Endothelial cell of umbilical vein (primary cell): Measurements from ENCODE around the gene EDC4. TPM values are rescaled to one million over a fixed set of nuclear protein-coding genes. Genes with fewer than 3 reads are reported as not detected.

Source experiments
- BruUV-seq: library from RNA; stranded (reverse); fragments of 400-500 nt; replicated peaks from 2 replicates; lab custom pipeline; 2021; lab: Mats Ljungman, UMichigan
- CTCF ChIA-PET: fragments of 300-600, 350-600 bp; sonication (Branson Sonifier 250); formaldehyde crosslinking; loops from one replicate; lab custom pipeline; 2021; ENCODE audit warnings: antibody characterized with exemption, inconsistent platforms; lab: Charles Lee
- POLR2A ChIA-PET: fragments of 300-600, 350-600 bp; sonication (Branson Sonifier 250); formaldehyde crosslinking; loops from one replicate; lab custom pipeline; 2021; ENCODE audit warnings: antibody characterized with exemption, inconsistent platforms; lab: Charles Lee
- DNase-seq: peaks from one replicate; pipeline ENCODE4 v3.0.0-alpha.2; 2011; ENCODE audit warnings: low read depth, low spot score
- FAIRE-seq: peaks from 2 replicates; lab custom pipeline; 2011; peaks lifted over from hg19 to GRCh38; lab: Jason Lieb, UNC
- H2AFZ ChIP-seq: 2 replicates; pipeline ENCODE4 v1.6.0; 2012; ENCODE audit warnings: low read depth, low read length, control low read depth, inconsistent platforms
- H3K27ac ChIP-seq: 2 replicates; pipeline ENCODE4 v1.5.1; 2011; ENCODE audit warnings: low read depth, mild to moderate bottlenecking, control low read depth, low read length, moderate library complexity; ENCODE audit not compliant: insufficient read depth
- H3K27me3 ChIP-seq, 2 experiments: 2 replicates each; pipeline versions ENCODE4 v1.6.0 to v1.6.1; 2011; ENCODE audit warnings: low read length in 2 of 2, mixed read lengths in 1 of 2; ENCODE audit not compliant: control insufficient read depth in 2 of 2, insufficient read depth in 2 of 2
- H3K36me3 ChIP-seq, 2 experiments: 2 replicates in 1 of 2; 3 replicates in 1 of 2; pipeline ENCODE4 v1.5.1; 2011; ENCODE audit warnings: low read length in 2 of 2, mild to moderate bottlenecking in 1 of 2, moderate library complexity in 1 of 2; ENCODE audit not compliant: control insufficient read depth in 2 of 2, insufficient read depth in 2 of 2; ENCODE audit errors: extremely low read depth in 1 of 2
- H3K4me1 ChIP-seq: 3 replicates; pipeline ENCODE4 v1.5.1; 2011; ENCODE audit warnings: mild to moderate bottlenecking, low read length; ENCODE audit not compliant: control insufficient read depth, insufficient read depth; ENCODE audit errors: extremely low read depth
- H3K4me2 ChIP-seq: 2 replicates; pipeline ENCODE4 v1.6.1; 2011; ENCODE audit warnings: low read length, control low read depth, mixed read lengths; ENCODE audit not compliant: insufficient read depth
- H3K4me3 ChIP-seq, 3 experiments: fragments of 200-600 bp in 1 of 3; sonication (generic), shearing (Covaris generic) in 1 of 3; replicated peaks in 1 of 3; 2 replicates each; pipeline ENCODE4 v1.5.1; 2011 to 2016; ENCODE audit warnings: control low read depth in 3 of 3, low read length in 3 of 3, mild to moderate bottlenecking in 2 of 3, inconsistent platforms in 1 of 3, low read depth in 1 of 3, moderate library complexity in 1 of 3; ENCODE audit not compliant: insufficient read depth in 1 of 3
- H3K79me2 ChIP-seq: 2 replicates; pipeline ENCODE4 v1.6.0; 2012; ENCODE audit warnings: low read length, inconsistent platforms; ENCODE audit not compliant: control insufficient read depth, insufficient read depth
- H3K9ac ChIP-seq: replicated peaks from 2 replicates; pipeline ENCODE3; 2011; ENCODE audit warnings: low read length, control low read depth; ENCODE audit not compliant: insufficient read depth; ENCODE audit errors: extremely low read depth
- H3K9me1 ChIP-seq: replicated peaks from 3 replicates; pipeline ENCODE4 v1.6.0; 2011; ENCODE audit warnings: mild to moderate bottlenecking, low read length; ENCODE audit not compliant: control insufficient read depth, insufficient read depth; ENCODE audit errors: extremely low read depth
- H3K9me3 ChIP-seq: replicated peaks from 2 replicates; pipeline ENCODE4 v1.5.1; 2012; ENCODE audit warnings: low read length, inconsistent platforms; ENCODE audit not compliant: control insufficient read depth, insufficient read depth
- H4K20me1 ChIP-seq: replicated peaks from 2 replicates; pipeline ENCODE3; 2011; ENCODE audit warnings: mild to moderate bottlenecking, low read length; ENCODE audit not compliant: control insufficient read depth, insufficient read depth; ENCODE audit errors: extremely low read depth
- EZH2 ChIP-seq: IDR thresholded peaks from 2 replicates; pipeline ENCODE4 v1.6.1; 2012; ENCODE audit warnings: borderline replicate concordance, low read depth, mild to moderate bottlenecking, moderate library complexity, low read length, inconsistent platforms; ENCODE audit not compliant: severe bottlenecking
- FOS ChIP-seq: IDR thresholded peaks from 2 replicates; pipeline ENCODE4 v1.6.1; 2011; ENCODE audit warnings: mild to moderate bottlenecking, low read length, moderate library complexity, borderline replicate concordance; ENCODE audit not compliant: insufficient read depth
- GATA2 ChIP-seq: IDR thresholded peaks from 2 replicates; pipeline ENCODE4 v1.7.0; 2011; ENCODE audit warnings: low read depth, mild to moderate bottlenecking, moderate library complexity, mixed read lengths, low read length; ENCODE audit not compliant: insufficient read length, insufficient read depth
- JUN ChIP-seq: IDR thresholded peaks from 2 replicates; pipeline ENCODE4 v1.6.1; 2011; ENCODE audit warnings: borderline replicate concordance, low read depth; ENCODE audit not compliant: insufficient read length, insufficient read depth
- MYC ChIP-seq: IDR thresholded peaks from one replicate; pipeline ENCODE4 v1.6.1; 2011; ENCODE audit warnings: mild to moderate bottlenecking, low read depth, low read length
- POLR2A ChIP-seq: IDR thresholded peaks from 2 replicates; pipeline ENCODE4 v1.6.1; 2012; ENCODE audit warnings: low read depth, mild to moderate bottlenecking, control low read depth, low read length
- POLR2AphosphoS5 ChIP-seq: IDR thresholded peaks from 2 replicates; pipeline ENCODE4 v1.6.1; 2012; ENCODE audit warnings: low read depth, mild to moderate bottlenecking, control low read depth, low read length, moderate library complexity; ENCODE audit not compliant: insufficient read depth
- dilution Hi-C: fragments of 300-500 bp; cut with MboI; formaldehyde crosslinking; loops from one replicate; pipeline ENCODE4 v1.15.0; 2019; ENCODE audit warnings: low sequenced_read_pairs; ENCODE audit not compliant: extremely low pct_ligation_motif_present
- intact Hi-C: fragments of 100-400 bp; cut with micrococcal nuclease; formaldehyde crosslinking; loops from one replicate; pipeline ENCODE4 v1.10.0; 2022
- polyA plus RNA-seq, 4 experiments: library from polyadenylated mRNA; depleted of rRNA in 3 of 4; stranded (reverse) in 3 of 4; unstranded in 1 of 4; fragments of >200 nt; gene quantifications; 2 replicates each; pipeline versions ENCODE4 v1.2.1 to v1.2.3, GENCODE V29; 2011 to 2012; ENCODE audit warnings: missing spikeins in 1 of 4
- total RNA-seq: library from RNA; stranded (reverse); gene quantifications from 2 replicates; pipeline ENCODE4 v1.2.3, GENCODE V29; 2021
- TF ChIP-seq, protein P1 (sequence below): IDR thresholded peaks from 2 replicates; pipeline ENCODE4 v1.6.1; 2011; ENCODE audit not compliant: insufficient read depth, insufficient read length
- TF ChIP-seq, protein P2 (sequence below), 2 donors: IDR thresholded peaks; 1 replicate in 1 of 2; 2 replicates in 1 of 2; pipeline ENCODE4 v1.5.1; 2011; ENCODE audit warnings: low read length in 2 of 2, mild to moderate bottlenecking in 2 of 2, moderate library complexity in 2 of 2, control low read depth in 1 of 2, inconsistent platforms in 1 of 2, low read depth in 1 of 2; ENCODE audit not compliant: insufficient read depth in 1 of 2; ENCODE audit errors: extremely low read depth in 1 of 2

EDC4 gene
- total and polyA plus RNA-seq, 2 donors (not counting 3 experiments of a cell fraction or from before 2014, with no cell fraction given), result 57.5 to 81.2 TPM

DNA sequence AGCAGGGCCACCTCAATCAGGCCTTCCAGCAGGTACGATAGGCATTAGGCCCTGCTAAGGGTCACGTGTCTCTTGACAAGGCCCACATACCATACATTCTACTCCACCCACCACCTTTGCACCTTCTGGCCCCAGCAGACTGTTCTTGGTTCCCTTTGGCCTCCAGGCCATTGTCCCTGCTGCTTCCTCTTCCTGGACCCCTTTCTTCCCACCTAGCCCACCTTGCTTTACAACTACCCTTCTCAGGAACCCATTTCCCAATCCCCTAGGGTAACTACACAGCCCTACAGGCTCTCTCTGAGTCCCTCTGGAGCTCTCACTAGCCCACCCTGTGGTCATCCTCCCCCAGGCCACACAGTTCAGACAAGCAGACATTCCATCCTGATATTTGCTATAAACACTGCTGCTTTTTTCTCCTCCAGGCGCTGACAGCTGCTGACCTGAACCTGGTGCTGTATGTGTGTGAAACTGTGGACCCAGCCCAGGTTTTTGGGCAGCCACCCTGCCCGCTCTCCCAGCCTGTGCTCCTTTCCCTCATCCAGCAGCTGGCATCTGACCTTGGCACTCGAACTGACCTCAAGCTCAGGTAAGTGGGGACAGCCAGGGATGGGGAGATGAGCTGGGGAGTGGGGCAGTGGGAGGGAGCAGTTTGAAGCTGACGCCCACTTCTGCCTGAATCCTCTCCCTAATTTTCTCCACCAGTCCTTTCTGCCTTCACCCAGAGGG, 10.5 kb downstream of the EDC4 start:
- TF ChIP-seq, protein P1, sequence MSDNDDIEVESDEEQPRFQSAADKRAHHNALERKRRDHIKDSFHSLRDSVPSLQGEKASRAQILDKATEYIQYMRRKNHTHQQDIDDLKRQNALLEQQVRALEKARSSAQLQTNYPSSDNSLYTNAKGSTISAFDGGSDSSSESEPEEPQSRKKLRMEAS, result no peak
- no peak for TF ChIP-seq POLR2A
- TF ChIP-seq POLR2AphosphoS5, result no peak
- TF ChIP-seq EZH2, result no peak
- TF ChIP-seq GATA2, result no peak
- TF ChIP-seq FOS, result no peak
- TF ChIP-seq MYC, result no peak
- no peak for TF ChIP-seq JUN
- TF ChIP-seq, protein P2, sequence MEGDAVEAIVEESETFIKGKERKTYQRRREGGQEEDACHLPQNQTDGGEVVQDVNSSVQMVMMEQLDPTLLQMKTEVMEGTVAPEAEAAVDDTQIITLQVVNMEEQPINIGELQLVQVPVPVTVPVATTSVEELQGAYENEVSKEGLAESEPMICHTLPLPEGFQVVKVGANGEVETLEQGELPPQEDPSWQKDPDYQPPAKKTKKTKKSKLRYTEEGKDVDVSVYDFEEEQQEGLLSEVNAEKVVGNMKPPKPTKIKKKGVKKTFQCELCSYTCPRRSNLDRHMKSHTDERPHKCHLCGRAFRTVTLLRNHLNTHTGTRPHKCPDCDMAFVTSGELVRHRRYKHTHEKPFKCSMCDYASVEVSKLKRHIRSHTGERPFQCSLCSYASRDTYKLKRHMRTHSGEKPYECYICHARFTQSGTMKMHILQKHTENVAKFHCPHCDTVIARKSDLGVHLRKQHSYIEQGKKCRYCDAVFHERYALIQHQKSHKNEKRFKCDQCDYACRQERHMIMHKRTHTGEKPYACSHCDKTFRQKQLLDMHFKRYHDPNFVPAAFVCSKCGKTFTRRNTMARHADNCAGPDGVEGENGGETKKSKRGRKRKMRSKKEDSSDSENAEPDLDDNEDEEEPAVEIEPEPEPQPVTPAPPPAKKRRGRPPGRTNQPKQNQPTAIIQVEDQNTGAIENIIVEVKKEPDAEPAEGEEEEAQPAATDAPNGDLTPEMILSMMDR (IDR thresholded peaks at IDR 0.05; ENCODE audit: extremely low read depth in 1 of 2, insufficient read depth in 1 of 2, low read depth in 1 of 2, low read length in 2 of 2), result no peak
- ChIA-PET CTCF (interaction anchor here (0.7 to 5.4 kb wide), 34 partner anchors 9 to 362 kb away, joined by 3 to 106 read pairs (median 6); partner anchors contain the start of genes CTRL, EDC4, NUTF2 and PSKH1), POLR2A (no interaction called here)
- no peaks in the 10 kb centered on the region for H3K9me1 ChIP-seq
- H2AFZ ChIP-seq, result no peak overlapping the region
- H3K4me1 ChIP-seq, result no peaks in the 10 kb centered on the region
- DNase-seq, result no peak
- dilution Hi-C loops, result no loop called here
- no peak overlapping the region for H3K4me3 ChIP-seq
- no peak for FAIRE-seq
- H3K9me3 ChIP-seq, result no peaks in the 10 kb centered on the region
- H4K20me1 ChIP-seq, result no peaks in the 10 kb centered on the region
- no peaks in the 10 kb centered on the region for H3K79me2 ChIP-seq
- peaks cover 10 to 75% of the 10 kb centered on the region in 2 experiments for H3K36me3 ChIP-seq
- no peak overlapping the region for H3K27ac ChIP-seq
- no peaks in the 10 kb centered on the region for H3K27me3 ChIP-seq
- no TSS peak for BruUV-seq
- H3K4me2 ChIP-seq, result no peak overlapping the region
- intact Hi-C loops, result loop anchor here (1.0 to 5.0 kb wide), 3 partner anchors 45 to 179 kb away; no protein-coding TSS in a partner anchor
- no peak overlapping the region for H3K9ac ChIP-seq
